ENCODE measurements around the gene RNF223.

The RNF223 gene

GRCh38 chr1:1047407-1047806, 26.7 kb downstream of the RNF223 start:
- in situ Hi-C loops (cut with MboI; ENCODE audit: low sequenced_read_pairs), result no loop called here

DNA sequence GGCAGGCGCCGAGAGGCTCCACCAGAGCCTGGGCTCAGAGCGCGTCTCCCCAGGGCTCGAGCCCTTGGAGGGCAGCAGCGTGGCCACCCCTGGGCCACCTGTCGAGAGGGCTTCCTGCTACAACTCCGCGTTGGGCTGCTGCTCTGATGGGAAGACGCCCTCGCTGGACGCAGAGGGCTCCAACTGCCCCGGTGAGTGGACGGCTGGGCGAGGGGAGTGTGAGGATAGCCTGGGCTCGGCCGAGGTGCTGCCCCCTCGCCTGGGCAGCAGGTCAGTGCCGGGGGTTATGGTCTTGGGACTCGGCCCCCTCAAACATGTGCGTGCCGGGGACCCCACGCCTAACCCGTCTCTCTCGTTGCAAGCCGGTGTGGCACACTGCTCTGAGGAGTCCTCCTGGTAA, 27.3 kb downstream of the RNF223 start:
- in situ Hi-C loops (cut with MboI; ENCODE audit: low sequenced_read_pairs), result no loop called here

GRCh38 chr1:1046243-1046642, 27.9 kb downstream of the RNF223 start:
- in situ Hi-C loops (cut with MboI; ENCODE audit: low sequenced_read_pairs), result no loop called here

GRCh38 chr1:1045129-1045528, 29.0 kb downstream of the RNF223 start:
- in situ Hi-C loops (cut with MboI; ENCODE audit: low sequenced_read_pairs), result no loop called here

GRCh38 chr1:1044455-1045078, 29.5 kb downstream of the RNF223 start:
- in situ Hi-C loops (cut with MboI; ENCODE audit: low sequenced_read_pairs), result no loop called here

GRCh38 chr1:1043921-1044320, 30.2 kb downstream of the RNF223 start:
- in situ Hi-C loops (cut with MboI; ENCODE audit: low sequenced_read_pairs), result no loop called here

DNA sequence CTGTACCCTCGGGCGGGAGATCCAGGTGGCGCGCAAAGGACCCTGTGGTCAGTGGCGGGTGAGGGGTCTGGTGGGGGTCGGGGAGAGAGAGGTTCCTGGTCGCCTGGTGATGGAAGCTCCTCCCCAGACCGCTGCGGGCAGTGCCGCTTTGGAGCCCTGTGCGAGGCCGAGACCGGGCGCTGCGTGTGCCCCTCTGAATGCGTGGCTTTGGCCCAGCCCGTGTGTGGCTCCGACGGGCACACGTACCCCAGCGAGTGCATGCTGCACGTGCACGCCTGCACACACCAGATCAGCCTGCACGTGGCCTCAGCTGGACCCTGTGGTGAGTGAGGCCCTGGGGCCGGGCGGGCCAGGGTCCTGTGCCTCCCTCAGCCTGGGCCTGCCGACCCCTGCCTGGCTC, 30.7 kb downstream of the RNF223 start:
- in situ Hi-C loops (cut with MboI; ENCODE audit: low sequenced_read_pairs), result no loop called here

DNA sequence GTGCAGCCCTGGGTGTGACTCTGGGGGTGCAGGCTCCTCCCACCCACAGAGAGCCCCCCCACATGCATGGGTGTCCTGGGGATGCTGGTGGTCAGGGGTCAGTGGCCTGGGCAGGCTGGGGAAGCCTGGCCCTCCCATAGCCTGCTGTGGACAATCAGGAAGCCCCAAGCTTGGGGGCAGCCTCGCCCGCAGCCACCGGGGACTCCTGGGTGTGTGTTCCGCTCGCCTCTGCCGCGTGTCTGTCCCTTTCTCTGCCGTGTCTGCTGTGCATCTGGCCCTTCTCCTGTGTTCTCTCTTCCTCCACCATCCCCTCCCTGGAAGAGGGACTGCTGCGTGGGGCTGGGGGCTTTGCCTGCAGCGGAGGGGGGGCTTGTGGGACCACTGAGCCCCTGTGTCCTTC, 31.3 kb downstream of the RNF223 start:
- in situ Hi-C loops (cut with MboI; ENCODE audit: low sequenced_read_pairs), result no loop called here

DNA sequence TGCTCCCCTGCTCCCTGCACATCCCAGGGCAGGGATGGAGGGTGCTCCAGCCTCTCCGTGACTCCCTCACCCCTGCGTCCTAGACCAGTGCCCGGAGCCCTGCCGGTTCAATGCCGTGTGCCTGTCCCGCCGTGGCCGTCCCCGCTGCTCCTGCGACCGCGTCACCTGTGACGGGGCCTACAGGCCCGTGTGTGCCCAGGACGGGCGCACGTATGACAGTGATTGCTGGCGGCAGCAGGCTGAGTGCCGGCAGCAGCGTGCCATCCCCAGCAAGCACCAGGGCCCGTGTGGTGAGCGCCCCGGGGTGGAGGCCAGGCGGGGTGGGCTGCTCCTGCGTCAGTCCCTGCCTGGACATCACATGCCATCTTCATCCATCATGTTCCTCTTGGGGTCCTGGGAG, 32.2 kb downstream of the RNF223 start:
- in situ Hi-C loops (cut with MboI; ENCODE audit: low sequenced_read_pairs), result no loop called here

DNA sequence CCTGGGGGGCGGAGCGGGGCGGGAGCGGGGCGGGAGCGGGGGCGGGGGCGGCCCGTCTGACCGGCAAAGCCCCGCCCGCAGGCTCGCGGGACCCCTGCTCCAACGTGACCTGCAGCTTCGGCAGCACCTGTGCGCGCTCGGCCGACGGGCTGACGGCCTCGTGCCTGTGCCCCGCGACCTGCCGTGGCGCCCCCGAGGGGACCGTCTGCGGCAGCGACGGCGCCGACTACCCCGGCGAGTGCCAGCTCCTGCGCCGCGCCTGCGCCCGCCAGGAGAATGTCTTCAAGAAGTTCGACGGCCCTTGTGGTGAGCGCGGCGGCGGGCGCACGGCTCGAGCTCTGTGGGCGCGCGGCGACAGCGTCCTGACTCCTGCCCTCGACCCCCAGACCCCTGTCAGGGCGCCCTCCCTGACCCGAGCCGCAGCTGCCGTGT, 33.0 kb downstream of the RNF223 start:
- in situ Hi-C loops (cut with MboI; ENCODE audit: low sequenced_read_pairs), result no loop called here

- in situ Hi-C loops (cut with MboI; ENCODE audit: low sequenced_read_pairs), result no loop called here
These were observed 33.8 kb downstream of the RNF223 start for GRCh38 chr1:1040004-1040991.

DNA sequence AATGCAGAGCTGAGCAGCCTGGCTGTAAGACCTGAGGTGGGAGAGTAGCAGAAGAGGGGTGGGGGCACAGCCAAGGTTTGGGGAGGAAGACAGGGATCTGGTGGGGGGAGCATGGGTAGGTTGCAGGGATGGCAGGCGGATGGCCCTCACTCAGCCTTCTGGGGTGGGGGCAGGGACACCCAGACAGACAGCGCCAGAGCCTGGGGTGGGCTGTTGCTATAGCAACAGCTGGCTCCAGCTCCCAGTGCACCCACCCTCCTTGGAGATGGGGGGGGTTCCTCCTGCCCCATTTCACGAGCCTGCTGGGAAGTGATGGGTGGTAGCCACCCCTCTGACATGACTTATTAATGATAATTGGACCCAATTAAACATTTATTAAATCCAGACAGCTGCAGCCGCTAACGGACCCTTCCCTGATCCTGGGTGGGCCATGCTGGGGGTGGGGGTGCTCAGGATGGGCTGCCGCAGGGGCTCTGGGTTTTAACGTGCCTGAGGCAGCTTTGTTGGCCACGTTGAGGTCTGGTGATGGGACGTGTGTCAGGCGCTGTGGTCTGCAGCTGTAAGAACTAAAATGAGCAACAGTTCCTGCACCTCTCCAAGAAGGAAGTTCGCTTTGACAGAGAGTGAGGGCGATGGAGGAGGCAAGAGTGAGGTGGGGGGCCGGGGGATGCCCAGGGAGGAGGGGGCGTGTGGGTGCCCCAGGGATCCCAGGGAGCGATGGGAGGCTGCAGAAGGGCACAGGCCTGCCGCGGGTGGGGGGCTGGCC, 34.8 kb downstream of the RNF223 start:
- in situ Hi-C loops (cut with MboI; ENCODE audit: low sequenced_read_pairs), result no loop called here

DNA sequence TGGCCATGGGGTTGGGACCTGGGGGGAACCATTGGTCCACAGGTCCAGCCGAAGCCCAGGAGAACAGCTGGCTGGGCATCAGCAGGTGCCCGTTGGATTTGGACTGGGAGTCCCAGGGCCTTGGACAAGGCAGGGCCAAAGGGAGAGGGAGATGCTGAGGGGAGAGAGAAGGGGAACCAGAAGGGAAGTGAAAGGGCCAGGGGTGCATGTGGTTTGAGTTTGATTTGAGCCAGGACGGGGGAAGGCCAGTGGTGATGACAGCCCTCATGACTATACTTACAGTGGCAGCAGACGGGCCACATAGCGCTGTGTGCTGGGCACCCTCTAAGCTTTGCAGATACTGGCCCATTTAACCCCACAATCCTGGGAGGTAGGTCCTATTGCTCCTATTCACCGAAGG, 35.4 kb downstream of the RNF223 start:
- in situ Hi-C loops (cut with MboI; ENCODE audit: low sequenced_read_pairs), result no loop called here

DNA sequence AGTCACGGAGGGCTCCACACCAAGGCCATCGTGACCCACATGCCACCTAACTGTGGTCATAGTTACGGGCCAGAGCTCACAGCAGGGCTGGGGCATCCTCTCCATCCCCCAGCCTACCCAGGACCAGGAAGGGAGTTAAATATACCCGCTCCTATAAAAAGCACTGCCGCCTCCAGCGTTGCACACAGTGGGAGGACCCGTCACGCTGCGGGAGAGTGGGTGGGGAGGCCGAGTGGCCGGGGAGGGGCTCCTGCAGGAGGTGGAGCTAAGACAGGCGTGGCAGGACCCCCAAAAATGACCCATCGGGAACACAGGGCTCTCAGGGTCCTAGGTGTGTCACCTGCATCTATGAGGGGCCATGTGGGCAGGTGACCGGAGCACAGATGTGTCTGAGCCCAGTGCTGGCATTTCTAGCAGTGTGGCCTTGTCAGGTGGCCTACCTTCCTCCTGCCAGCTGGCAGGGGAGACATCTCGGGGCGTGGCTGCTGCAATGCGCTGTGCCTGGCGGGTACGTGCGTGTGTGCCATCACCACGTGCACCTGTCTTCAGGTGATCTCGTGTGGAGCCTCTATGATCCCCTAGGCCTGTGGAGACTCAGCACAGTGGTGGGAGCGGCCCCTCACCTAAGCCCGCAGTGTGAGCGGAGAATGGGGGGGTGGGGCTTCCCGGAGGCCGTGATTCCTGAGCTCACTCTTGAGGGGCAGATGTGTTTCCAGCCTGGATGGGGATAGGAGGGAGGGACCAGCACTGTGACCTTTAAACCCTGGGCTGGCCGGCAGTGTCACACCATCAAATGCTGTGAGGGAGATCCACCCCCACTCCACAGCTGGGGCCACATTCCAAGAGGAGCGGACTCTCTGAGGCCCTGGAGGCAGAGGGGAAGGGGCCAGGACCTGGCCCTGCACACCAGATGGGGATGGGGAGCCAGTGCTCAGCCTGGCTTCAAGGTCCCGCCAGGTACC, 36.5 kb downstream of the RNF223 start:
- in situ Hi-C loops (cut with MboI; ENCODE audit: low sequenced_read_pairs), result no loop called here

DNA sequence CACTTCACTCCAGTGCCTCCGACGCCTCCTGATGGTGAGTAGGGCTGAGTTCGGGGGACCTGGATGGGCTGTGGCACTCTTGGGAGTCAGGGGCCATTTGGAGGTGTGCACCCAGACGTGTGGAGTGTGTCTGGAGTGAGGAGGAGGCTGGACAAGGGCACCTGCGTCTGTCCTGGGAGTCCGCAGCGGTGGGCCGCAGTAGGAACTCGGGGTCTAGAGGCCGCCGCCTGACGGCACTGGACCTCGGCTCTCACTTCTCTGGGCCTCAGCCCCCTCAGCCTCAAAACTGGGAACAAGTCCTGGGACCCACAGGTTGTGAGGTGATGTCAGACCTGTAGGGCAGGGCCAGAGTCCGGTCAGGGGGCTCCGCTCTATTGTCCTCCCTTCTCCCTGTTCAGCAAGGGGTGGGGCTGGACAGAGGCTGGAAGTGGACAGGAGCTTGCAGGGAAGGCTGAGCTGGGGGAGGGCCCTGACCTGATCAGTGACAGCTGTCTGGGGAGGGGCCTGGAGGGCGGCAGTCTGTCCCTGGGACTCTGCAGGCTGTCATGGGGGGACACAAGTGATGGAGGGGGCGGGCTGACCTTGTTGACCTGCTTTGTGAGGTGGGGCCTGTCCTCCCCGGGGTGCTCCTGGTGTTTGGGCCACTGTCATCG, 38.7 kb downstream of the RNF223 start:
- in situ Hi-C loops (cut with MboI; ENCODE audit: low sequenced_read_pairs), result no loop called here

- in situ Hi-C loops (cut with MboI; ENCODE audit: low sequenced_read_pairs), result no loop called here
These were observed 39.7 kb downstream of the RNF223 start for GRCh38 chr1:1034439-1034781.

DNA sequence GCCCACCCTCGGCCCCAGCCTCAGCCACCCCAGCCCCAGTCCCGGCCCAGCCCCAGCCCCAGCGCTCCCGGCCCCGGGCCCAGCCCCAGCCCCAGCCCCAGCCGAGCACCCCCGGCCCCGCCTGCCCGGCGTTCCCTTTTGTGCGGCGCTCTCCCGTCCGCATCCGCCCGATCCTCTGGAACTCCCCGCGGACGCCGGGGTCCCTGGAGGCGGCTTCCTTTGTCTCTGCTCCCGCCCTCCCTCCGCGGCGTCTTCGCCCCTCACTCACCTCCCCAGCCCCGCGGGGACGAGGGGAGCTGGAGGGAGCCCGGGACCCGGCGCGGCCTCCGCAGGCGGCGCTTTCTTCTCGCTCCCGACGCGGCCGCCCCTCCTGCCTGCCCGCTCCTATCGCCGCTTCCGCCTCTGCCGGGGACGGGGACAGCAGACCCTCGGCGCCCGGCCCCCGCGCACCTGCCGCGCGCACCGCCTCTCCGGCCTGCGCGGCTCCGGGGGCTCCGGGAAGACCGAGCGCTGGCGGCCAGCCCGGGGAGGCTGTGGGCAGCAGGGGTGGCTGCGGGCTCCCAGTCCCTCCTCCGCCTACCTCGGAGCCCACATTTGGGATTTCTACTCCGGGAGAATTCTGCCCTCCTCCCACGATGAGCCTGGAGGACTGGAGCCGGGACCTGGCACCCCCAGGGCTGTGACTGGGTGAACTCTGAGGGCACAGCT, 40.2 kb downstream of the RNF223 start:
- in situ Hi-C loops (cut with MboI; ENCODE audit: low sequenced_read_pairs), result no loop called here

DNA sequence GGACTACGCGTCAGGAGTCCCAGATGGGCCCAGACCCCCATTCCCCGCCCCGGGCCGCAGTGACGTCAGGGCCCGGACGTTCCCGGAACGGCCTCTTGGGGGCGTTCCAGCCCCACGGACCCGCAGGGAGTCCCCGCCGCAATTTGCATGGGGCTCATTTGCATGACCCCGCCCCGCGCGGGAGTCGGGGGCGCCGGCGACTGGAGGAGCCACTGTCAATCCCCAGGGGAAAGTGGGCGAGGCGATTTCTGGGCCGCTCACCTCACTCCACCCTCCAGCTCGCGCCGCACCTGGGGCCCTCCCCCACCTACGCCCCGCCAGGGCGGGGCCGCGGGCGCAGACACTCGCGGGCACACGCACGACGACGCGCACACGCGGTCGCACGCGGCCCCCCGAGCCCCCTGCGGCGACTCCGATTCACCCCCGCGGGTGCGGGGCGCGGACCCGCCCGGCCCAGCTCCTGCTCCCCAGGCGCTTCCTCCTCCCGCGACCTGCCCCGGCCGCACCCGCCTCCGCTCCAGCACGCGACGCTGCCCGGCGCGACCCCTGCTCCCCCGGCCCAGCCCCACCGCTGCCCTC, 41.0 kb downstream of the RNF223 start:
- in situ Hi-C loops (cut with MboI; ENCODE audit: low sequenced_read_pairs), result no loop called here

GRCh38 chr1:1032424-1032823, 41.7 kb downstream of the RNF223 start:
- in situ Hi-C loops (cut with MboI; ENCODE audit: low sequenced_read_pairs), result no loop called here
